ENCODE data around the gene ATP10A.
"Not testable (repeated sequence)": the region's sequence is repeated elsewhere in the genome, so short reads cannot be mapped to it uniquely, and the experiment has no call there.

Gene ATP10A

DNA sequence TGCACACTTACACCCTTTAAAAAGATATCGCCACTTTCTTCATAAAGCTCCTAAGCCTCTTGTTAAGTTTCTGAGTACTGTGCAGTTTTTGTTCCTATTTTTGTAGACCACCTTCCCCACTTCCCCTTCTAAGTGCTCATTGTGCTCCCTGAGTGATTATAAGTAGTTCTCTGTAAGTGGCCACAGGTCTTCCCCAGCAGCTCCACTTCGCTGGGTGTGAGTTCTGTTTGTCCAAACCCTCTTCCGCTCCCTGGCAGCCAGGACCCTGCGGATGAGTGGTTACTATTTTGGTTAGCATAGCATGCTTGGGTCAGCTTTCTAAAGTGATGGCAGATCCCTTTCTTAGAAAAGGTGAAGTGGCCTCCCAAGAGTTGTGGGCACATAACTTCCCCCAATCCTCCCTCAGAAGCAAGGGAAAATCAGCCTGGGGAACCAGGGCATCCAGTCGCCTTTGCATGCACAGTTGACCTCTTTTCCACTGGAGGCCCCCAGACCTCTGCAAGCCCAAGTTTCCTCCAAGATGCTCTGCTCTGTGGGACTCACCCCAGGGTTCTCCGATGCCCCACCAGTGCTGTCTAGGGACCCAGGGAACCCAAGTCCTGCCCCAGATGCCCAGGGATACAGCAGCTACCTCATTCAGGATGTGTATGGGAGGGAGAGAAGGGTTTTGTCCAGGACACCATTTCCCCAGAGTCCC lies 69.6 kb downstream of the ATP10A start:
- no peak for DNase-seq

DNA sequence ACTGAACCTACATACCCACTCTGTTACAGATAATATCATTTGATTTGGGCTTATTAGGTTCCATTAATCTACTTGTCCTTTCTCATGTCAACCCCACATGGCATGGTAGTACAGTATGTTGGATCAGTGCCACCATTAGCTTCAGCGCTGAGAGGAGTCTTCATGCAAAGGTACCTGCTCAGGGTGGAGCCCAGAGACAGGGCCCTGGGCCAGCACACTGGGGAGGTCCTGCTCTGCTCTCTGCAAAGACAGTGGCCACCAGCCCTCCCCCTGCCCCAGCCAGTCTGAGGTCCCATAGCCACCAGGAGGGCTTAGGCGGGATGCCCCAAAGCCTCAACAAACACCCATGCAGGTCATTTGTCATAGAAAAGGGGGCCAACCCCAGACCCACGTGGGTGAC lies 71.0 kb downstream of the ATP10A start:
- DNase-seq = no peak

DNA sequence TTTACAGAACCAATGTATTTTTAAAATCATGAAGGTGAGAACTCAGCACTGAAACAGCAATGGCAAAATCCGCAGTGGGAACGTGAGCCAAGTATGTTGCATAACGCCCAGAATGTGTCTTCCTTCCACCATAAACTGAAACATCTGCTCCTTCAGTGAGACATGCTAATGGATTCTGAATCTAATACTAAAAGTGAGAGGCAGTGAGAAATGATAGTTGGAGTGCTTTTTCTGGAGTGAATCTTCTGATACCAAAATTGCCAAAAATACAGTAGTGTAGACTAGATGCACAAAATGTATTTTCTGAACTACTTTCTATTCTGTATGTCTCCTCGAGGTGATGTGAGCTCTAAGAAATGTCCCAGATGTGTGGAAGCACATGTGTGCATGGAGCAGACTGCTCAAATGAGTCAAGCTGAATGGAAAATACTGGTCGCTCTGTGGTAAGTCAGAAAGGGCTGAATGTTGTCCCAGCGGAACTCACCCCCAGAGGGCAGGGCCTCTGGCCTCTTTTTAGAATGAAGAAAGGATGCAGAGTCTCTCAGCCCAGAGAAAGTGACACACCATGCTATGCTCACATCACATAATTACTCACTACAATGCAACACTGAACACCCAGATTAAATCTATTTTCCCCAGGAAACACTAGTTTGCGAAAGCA lies 73.0 kb downstream of the ATP10A start:
- DNase-seq = no peak

DNA sequence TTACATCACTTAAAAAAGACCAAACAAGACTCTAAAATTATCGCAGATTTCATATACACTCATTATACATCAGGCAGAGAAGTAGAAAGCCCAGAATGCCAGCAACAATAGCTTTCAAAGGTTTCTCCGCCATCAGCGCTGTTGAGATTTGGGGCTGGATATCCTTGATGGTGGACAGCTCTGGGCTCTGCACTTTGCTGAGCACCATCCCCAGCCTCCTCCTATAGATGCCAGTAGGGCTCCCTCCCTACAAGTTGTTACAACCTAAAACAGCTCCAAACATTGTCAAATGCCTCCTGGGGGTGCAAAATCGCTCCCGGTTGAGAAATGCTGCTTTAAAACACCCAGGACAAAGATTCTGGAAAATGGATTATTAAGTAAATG lies 73.5 kb downstream of the ATP10A start:
- DNase-seq = no peak

DNA sequence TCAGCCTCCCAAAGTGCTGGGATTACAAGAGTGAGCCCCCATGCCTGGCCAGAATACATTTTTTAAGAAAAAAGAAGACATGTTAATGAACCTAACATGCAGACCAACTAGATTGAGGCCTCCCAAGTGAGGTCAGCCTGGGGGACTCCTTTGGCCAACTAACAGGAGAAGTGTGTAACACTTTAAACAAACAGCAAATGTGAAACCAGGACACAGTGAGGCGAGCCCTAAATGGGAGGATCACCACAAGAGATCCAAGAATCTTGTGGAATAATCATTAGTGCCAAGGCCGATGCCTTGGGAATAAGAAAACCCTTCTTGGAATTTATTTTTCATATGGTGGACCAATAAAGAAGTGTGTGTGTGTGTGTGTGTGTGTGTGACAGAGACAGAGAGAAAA lies 73.9 kb downstream of the ATP10A start:
- no peak for DNase-seq

DNA sequence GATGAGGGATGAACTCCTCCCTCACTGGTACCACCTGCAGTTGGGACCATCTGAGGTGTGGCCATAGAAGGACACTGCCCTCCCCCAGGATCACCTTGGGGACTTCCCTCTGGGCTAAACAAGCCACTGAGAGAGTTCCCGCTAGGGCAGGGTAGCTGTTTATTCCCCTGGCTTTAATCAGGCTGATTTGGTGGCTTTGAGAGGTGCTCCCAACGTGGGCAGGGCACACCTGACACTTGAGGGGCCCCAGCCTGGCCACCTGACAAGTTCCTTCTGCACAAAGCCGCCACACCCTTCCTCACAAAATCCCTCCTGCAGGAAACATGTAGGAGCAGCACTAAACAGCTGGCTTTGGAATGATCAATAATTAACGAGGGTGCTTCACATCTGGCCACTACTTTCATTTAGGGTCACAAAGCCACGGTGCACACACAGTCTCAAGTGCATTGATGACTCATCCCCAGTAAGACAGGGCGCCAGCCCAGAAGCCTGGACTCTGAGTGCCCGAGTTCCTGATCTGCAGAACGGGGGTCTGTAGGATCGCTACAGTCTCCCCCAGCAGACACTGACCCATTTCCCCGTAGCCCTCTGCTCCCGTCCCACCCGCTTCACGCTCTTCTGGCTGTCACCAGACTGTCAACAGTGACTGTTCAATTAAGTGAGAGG lies 75.1 kb downstream of the ATP10A start:
- DNase-seq = no peak

DNA sequence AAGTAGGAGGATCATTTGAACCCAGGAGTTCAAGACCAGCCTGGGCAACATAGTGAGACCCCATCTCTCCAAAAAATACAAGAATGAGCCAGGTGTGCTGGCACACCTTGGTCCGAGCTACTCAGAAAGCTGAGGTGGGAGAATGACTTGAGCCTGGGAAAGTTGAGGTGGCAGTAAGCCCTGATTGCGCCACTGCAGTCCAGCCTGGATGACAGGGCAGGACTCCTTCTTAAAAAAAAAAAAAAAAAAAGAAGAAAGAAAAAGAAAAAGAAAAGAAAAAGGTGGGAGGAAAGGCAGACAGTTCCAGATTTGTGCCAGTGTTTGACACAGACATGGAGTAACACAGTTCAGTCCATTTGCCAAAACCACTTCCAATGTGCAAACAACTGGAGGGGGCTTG lies 75.7 kb downstream of the ATP10A start:
- no peak for DNase-seq

DNA sequence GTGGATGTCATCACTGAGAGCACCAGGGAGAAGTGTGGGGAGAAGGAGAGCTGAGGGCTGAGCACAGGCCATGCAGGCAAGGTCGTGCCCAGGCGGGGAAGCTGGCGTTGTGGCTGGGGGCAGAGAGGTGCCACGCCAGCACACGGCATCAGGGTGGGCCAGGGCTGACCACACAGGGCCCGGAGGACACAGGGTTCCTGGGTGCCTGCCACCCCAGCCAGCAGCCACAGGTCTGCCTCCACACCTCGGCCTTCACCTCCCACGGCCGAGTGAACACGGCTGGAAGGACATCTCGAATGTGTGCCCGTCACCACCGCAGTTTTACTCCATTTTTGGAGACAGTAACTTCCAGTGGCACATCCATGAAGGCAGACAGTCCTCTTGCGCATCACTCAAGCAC lies 77.1 kb downstream of the ATP10A start:
- DNase-seq = no peak

DNA sequence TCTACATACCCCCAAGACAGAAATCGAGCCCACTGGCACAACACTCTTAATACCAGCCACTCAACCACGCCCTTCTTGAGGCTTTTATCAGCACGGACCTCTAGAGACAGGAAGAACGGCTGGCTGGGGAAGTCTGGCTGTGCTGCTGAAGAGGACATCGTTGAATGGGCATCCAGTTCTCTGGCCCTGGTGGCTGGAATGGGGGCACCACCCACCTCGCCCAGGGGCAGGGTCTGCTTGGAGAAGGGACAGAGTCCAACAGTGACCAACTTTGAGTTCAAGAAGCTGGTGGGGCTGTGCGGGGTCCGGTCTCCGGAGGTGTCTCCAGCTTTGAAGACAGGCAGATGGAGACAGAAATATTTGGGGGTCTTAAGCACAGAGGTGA lies 77.5 kb downstream of the ATP10A start:
- no peak for DNase-seq

DNA sequence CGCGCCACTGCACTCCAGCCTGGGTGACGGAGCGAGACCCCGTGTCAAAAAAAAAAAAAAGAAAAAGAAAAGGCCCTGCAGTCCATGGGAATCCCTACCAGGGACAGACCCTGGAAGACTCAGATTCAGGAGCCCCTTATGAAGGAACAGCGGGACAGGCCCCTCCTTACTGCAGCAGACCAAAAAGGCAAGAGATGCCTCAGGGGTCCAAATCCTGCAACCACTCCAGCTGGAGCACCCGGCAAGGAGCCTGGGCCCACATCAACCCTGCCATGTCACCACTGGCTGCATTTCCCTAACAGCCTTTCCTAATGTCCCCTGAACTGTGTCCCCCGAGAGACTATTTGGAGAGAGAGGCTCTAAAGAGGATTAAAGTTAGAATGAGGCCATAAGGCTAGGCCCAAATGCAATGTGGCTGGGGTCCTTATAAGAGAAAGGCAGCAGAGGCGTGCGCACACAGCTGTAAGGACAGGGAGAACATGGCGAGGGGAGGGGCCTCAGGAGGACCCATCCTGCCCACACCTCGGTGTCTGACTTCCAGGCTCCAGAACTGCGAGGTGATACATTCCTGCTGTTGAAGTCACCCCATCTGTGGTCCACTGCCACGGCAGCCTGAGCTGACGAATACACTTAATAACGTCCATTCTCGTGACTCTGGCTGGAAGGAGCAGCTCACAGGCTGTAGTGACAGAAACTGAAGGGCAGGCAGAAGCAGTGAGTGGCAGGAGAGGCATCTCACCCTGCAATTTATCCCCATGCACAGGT lies 78.1 kb downstream of the ATP10A start:
- DNase-seq = no peak

DNA sequence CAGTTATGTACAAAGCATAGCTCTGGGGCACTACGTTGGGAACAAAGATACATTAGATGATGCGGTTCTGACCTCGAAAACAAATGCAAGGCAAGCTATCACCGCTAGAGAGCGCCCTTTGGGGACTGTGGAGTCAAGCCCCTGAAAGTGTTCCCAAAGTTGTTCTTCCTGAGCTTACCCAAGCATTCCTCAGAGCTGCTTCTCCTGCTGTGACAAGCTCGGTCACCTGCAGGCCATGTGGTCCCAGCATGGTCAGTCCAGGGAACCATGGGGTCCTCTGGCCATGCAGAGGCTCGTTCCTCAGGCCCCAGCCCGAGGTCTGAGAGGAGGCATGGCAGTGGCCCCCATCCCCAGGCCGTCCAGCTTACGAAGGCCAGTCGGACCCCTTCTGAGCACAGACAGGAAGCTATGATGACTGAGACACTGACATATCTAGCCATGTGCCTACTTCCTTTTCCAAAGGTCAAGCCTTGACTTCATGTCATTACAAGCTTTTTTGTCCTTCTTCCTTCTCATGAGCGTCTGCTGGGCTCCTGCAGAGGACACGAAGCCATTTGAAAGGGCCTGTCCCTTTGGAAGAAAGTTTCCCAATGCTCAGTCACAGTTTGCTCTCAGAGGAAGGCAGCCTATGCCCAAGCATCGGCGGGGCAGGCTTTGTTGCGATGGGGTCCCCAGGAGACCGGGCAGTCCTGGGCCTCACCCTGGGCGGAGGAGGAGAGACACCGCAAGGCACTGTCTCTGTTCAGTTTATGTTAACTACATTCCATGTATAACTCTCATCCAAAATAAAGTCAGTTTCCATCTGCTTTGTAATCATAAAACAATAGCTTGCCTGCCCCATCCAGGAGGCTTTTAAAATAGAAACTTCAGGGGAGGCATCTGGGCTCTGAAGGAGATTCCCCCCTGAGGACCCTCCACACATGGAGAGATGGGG lies 79.3 kb downstream of the ATP10A start:
- DNase-seq = no peak

DNA sequence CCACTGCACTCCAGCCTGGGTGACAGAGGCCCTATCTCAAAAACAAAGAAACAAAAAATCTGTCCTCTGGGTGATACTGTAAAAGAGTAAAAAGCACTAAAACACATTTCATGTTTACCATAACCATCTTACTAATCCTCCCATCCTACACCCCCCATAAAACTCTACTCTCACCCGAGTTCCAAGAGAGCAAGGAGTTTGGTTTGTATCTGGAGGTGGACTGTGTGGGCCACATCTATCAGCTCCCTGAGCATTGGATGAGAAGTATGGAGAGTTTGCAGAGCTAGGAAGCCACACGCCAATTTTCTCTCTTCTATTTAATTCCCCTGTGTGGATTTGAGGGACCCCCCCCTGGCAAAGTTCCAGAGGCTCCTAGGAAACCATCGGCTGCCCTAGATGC lies 80.0 kb downstream of the ATP10A start:
- no peak for DNase-seq

DNA sequence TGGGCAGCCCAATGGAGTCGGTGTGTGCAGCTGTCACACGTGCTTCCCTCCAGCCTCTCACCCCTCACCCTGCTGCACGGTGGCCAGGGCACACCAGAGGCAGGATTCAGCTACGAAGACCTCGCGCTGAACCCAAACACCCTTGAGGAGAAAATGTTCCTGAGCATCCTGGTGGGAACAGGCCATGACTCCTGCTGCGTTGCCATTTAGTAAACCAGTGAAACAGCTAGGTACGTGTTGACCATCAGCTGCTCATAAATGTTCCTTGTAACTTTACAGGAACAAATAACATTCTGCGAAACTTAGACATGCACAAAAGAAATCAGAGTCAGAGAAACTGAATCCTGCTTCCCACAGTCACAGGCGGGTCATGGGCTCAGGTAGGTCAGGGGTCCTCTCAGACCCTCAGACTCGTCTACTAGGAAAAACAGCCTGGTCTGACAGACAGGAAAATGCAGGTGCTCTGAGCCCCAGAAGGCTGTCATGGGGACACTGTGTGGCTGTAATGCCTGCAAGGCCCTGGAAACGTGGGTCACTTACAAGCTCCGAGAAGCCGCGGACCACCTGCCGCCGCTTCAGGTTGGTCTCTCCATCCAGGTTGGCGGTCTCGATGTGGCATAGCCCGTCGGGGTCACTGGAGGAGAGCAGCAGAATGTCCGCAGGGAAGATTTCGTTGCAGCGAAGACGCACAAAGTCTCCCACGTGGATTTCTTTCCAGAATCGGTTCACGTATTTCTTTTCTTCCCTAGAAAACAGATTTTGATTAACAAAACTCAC lies 82.5 kb downstream of the ATP10A start:
- DNase-seq = no peak

DNA sequence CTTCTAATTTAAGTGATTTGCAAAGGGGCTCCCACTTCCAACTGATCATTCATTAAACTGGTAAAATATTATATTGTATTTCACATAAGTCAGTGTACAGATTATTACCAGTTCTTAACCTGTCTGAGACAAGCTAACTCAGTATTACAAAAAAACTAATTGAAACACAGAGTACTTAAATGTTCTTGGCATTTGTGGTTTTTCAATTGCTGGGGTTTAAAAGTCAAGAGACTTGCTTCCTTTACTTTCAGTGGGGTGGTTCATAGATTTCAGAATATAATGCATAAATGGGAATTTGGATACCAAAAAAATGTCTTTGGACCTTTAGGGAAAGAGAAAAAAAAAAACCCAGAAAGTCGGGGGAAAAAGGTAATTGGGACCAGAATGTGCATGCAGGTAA lies 85.0 kb downstream of the ATP10A start:
- no peak for DNase-seq

DNA sequence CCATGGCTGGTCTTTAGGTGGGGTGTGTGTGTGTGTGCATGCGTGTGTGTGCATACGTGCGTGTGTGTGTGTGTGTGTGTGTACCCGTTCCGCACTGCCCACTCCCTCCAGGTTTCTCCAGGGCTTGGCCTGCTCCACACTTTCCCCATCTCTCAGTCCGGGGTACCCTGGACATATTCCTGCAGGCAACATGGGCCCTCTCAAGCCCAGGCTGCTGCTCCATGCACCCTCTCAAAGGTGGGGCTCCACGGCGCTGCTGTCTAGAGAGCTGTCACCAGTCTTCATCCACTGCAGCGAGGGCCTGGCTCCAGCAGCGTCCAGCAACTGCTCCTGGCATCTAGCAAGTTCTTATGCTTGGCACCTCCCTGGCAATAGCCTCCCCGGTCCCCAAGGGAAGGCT lies 86.1 kb downstream of the ATP10A start:
- no peak for DNase-seq

DNA sequence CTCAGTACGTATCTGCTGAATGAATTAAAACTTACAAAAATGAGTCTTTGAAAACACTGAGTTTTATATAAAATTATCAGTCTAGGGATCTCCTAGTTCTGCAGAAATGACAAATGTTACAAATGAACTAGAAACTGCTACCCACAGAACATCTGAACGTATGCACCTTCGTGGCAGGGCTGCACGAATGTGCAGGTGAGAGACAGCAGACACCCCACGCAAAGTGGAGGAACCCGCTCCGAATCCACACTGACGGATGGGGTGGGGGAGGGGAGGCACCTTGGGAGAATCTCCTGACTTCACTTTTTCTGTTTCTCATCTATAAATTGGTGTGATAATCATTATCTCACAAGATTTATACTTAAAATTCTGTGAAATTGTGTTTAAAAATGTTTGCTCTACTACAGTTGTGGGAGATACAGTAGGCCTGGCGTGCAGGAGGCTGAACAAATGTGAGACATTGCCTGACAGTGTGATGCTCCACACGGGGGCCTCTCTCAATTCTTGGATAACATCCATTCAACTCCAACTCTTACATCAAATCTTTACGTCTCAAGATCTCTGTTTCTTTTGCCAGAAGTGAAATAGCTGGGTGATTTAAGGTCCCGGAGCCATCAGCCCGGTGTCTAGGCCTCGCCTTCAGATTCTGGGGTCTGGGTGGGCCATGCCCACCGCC lies 86.9 kb downstream of the ATP10A start:
- no peak for DNase-seq

DNA sequence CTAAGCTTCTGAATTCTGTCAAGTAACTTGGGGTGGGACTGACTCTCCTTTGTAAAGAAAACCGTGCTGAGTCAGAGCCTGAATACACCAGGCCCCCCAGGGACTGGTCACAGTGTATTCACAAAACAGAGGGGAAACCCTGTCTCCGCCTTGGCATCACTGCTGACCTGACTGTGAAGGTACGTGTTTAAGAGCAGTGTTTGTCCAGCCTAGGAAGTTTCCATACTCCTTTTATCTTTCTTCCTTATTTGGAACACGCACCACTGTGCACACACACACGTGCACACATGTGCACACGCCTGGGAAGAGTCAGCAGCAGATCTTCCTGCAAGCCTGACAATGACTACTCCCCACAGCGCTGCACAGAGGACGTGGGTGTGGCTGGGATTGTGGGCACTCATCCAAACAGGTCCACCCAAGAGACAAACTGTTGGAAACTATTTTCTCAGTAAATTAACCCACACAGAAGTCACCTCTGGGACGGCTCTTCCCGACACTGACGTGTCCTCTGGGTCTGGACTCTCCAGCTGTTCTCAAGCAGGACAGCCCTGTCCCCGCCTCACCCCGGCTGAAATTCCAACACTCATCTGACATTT lies 87.7 kb downstream of the ATP10A start:
- DNase-seq = no peak

DNA sequence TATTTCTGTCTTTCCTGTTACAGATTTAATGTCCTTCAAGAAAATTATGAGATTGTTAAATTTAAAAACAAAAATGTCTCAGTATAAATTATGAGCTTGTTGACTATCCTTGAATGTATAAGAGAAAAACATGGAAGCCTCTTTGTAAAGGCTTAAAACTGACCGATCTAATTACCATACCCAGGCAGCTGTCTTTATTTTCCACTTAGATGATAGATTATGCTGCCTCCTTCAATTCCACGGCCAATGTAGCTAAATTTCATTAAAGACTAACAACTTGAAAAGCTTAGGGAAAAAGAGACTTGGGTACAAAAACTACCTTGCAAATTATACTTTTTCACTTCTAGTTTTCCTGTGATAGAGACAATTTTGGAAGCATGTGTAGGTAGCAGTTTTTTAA lies 88.3 kb downstream of the ATP10A start:
- no peak for DNase-seq

DNA sequence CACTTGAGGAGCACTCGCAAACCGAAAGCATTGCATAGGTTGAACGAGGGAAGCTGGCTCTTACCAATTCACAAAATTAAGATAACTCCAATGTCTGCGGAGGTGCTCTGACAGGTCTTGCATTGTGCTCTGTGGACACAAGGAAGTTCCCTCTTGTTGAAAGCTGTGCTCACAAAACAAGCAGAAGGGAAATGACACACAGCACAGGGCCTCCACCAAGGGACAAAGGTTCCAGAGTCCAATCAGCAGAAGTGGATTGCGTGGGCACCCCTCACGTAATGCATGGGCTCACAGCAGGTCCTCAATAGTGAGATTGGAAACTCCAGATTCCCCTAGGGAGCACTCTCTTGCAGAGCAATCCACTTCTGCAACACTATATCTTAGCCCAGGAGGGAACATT lies 89.9 kb downstream of the ATP10A start:
- DNase-seq = no peak

DNA sequence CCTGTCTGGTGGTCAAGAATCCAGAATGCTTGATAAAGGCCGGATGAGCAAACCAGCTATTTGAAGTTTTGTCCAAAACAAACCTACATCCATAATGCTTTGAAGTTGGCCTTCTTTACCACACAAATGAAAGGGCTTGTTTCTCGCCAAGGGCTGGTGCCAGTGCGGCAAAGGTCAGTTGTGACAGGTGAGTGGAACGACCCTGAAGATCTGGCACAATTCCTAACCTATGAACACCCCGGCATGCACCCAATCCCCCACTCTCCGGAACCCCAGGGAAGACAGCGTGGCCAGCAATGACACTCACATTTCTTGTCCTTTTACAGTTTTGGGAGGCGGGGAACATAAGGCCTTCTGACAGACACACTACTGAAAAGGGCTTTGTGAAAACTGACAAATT lies 90.6 kb downstream of the ATP10A start:
- no peak for DNase-seq

DNA sequence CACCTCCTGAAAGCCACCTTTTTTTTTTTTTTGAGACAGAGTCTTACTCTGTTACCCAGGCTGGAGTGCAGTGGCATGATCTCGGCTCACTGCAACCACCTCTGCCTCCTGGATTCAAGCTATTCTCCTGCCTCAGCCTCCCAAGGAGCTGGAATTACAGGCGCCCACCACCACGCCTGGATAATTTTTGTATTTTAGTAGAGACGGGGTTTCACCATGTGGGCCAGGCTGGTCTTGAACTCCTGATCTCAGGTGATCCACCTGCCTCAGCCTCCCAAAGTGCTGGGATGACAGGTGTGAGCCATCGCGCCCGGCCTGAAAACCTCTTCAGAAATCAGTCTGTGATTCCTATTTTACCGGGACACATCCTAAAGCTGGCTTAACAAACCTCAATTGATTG lies 91.4 kb downstream of the ATP10A start:
- DNase-seq = not testable (repeated sequence)
